PC-9 (cell line): Measurements from ENCODE around the gene KRTAP10-11.

Experiments used
- CTCF ChIP-seq: fragments of 200-600 bp; sonication (generic); conservative IDR thresholded peaks from 2 replicates; pipeline ENCODE4 v1.6.1; 2017; ENCODE audit warnings: mixed run types, antibody characterized with exemption, mild to moderate bottlenecking, moderate library complexity
- EZH2 ChIP-seq: fragments of 200-600 bp; sonication (generic); IDR thresholded peaks from 2 replicates; pipeline ENCODE4 v1.8.0; 2017; ENCODE audit warnings: antibody characterized with exemption, low read depth

GRCh38 chr21:44630440-44630839, 15.8 kb upstream of the KRTAP10-11 start:
- no peak for TF ChIP-seq CTCF
- TF ChIP-seq EZH2: no peak
